WERI-Rb-1 (cell line): ENCODE data around the gene NPHP1.

Experiments used
- DNase-seq: peaks from one replicate; pipeline ENCODE4 v3.0.0-alpha.2; 2020
- H3K27ac ChIP-seq: fragments of 250-450 bp; sonication (Bioruptor Pico); 2 replicates; pipeline ENCODE4 v1.5.1; 2020; ENCODE audit warnings: mild to moderate bottlenecking, moderate library complexity
- H3K27me3 ChIP-seq: fragments of 250-450 bp; sonication (Bioruptor Pico); 2 replicates; pipeline ENCODE4 v1.5.1; 2021; ENCODE audit warnings: mild to moderate bottlenecking, low read depth, moderate library complexity; ENCODE audit not compliant: insufficient read depth, severe bottlenecking
- H3K36me3 ChIP-seq: fragments of 250-450 bp; sonication (Bioruptor Pico); 2 replicates; pipeline ENCODE4 v1.5.1; 2020; ENCODE audit warnings: mild to moderate bottlenecking, moderate library complexity
- H3K4me3 ChIP-seq: 2 replicates; pipeline ENCODE4 v1.5.1; 2011; ENCODE audit warnings: low read depth, mild to moderate bottlenecking, control low read depth, low read length
- H3K9me3 ChIP-seq: fragments of 250-450 bp; sonication (Bioruptor Pico); 2 replicates; pipeline ENCODE4 v1.5.1; 2021; ENCODE audit warnings: mild to moderate bottlenecking, moderate library complexity; ENCODE audit not compliant: severe bottlenecking
- TF ChIP-seq, protein P1 (sequence below): IDR thresholded peaks from 2 replicates; pipeline ENCODE4 v1.5.1; 2011; ENCODE audit warnings: low read depth, mild to moderate bottlenecking, control low read depth, inconsistent platforms, low read length

Gene NPHP1

DNA sequence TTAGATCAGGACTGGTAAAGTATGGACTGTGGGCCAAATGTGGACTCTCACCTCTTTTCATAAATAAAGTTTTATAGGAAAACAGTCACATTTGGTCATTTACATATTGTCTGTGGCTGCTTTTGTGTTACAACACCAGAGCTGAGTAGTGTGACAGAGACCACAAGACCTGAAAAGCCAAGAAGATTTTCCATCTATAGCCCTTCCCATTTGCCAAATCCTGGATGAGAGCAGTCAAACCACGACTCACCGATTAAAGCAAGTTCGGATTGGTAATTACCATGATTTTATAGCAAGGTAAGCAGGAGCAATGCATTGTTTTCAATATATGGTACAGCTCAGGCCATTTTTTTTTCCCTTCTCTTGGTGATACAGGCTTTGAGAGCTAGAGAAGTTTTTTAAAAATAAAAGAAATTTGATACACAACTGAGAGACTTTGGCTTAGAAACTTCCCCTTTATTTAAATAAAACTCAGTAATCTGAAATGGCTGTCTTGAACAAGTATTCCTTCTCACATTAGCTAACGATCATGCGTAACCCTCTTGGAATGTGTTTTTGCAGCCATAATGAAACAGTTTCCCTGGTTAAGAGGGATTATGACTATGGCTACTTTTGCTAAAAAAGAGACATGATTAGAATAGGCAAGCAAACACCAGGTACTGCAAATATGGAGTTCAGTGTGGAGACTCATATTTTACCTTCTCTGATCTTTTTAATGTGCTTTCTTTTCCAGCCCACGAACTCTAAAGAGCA, 79.7 kb downstream of the NPHP1 start:
- Histone ChIP-seq H3K9me3 (no peaks in the 10 kb centered on the region), H3K27ac (no peak overlapping the region), H3K27me3 (peaks cover 10% of the 10 kb centered on the region), H3K4me3 (no peak overlapping the region), H3K36me3 (no peaks in the 10 kb centered on the region)
- TF ChIP-seq, protein P1, sequence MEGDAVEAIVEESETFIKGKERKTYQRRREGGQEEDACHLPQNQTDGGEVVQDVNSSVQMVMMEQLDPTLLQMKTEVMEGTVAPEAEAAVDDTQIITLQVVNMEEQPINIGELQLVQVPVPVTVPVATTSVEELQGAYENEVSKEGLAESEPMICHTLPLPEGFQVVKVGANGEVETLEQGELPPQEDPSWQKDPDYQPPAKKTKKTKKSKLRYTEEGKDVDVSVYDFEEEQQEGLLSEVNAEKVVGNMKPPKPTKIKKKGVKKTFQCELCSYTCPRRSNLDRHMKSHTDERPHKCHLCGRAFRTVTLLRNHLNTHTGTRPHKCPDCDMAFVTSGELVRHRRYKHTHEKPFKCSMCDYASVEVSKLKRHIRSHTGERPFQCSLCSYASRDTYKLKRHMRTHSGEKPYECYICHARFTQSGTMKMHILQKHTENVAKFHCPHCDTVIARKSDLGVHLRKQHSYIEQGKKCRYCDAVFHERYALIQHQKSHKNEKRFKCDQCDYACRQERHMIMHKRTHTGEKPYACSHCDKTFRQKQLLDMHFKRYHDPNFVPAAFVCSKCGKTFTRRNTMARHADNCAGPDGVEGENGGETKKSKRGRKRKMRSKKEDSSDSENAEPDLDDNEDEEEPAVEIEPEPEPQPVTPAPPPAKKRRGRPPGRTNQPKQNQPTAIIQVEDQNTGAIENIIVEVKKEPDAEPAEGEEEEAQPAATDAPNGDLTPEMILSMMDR: no peak
- DNase-seq: no peak

DNA sequence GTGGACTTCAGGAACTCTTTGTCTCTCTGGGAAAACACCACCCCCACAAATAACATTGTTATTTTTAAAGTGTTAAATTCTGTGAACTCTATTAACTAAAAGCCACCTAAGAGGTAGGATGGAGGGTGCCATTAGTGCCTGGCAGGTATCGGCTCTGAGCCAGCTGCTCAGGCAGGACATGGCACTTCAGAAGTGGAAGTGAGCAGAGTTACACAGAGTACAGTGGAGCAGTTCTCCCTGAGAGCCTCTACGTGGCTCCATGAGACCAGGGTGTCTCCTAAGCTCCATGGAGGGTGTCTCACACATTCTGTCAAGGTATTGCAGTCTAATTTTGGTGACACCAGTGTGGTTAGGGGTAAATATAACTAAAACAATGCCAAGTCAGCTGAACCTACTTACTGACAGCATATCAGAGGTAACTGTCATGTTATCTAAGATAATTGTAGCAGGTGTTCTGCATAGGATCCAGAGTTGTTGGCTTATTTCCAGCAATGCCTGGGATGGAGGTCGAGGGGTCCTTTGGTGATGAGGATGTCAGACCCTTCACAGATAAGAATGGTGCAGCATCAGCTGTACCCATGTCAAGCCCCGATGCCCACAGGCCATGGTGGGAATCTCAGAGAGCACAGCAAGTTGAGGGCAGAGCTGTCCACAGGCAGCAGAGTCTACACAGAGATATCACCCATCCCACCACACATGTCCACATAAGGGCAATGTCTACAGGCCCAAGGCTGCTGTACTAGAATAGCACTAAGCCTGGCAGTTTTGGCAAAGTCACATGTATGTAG, 80.6 kb downstream of the NPHP1 start:
- Histone ChIP-seq H3K27me3 (peaks cover 16% of the 10 kb centered on the region), H3K4me3 (no peak overlapping the region), H3K9me3 (no peaks in the 10 kb centered on the region), H3K27ac (no peak overlapping the region), H3K36me3 (no peaks in the 10 kb centered on the region)
- no peak for DNase-seq
- TF ChIP-seq, protein P1: no peak

GRCh38 chr2:110121592-110121991, 83.2 kb downstream of the NPHP1 start:
- H3K4me3 ChIP-seq: no peak overlapping the region
- no peaks in the 10 kb centered on the region for H3K36me3 ChIP-seq
- TF ChIP-seq, protein P1: no peak
- DNase-seq: no peak
- peaks cover 39% of the 10 kb centered on the region for H3K27me3 ChIP-seq
- H3K27ac ChIP-seq: no peak overlapping the region
- H3K9me3 ChIP-seq: no peaks in the 10 kb centered on the region

GRCh38 chr2:110121052-110121334, 83.8 kb downstream of the NPHP1 start:
- H3K36me3 ChIP-seq: no peaks in the 10 kb centered on the region
- H3K4me3 ChIP-seq: no peak overlapping the region
- TF ChIP-seq, protein P1: no peak
- H3K27me3 ChIP-seq: peaks cover 45% of the 10 kb centered on the region
- no peak for DNase-seq
- no peaks in the 10 kb centered on the region for H3K9me3 ChIP-seq
- H3K27ac ChIP-seq: no peak overlapping the region

- Histone ChIP-seq H3K4me3 (no peak overlapping the region), H3K27me3 (peaks cover 51% of the 10 kb centered on the region), H3K36me3 (no peaks in the 10 kb centered on the region), H3K27ac (no peak overlapping the region), H3K9me3 (no peaks in the 10 kb centered on the region)
- TF ChIP-seq, protein P1: no peak
- no peak for DNase-seq
These were observed 84.4 kb downstream of the NPHP1 start for GRCh38 chr2:110120171-110121051.
